Tibial nerve (tissue), 4 donors: ENCODE data around the gene SGTB.

Experiments used
- EP300 ChIP-seq, 2 donors: sonication (generic); formaldehyde crosslinking; IDR thresholded peaks; one replicate each; pipeline ENCODE4 v1.6.1; 2017; ENCODE audit warnings: antibody characterized with exemption in 2 of 2, mild to moderate bottlenecking in 1 of 2
- POLR2A ChIP-seq, 2 donors: fragments of 450-650 bp; IDR thresholded peaks; one replicate each; pipeline ENCODE4 v1.6.1; 2017; ENCODE audit warnings: antibody characterized with exemption in 2 of 2, mild to moderate bottlenecking in 2 of 2, moderate library complexity in 2 of 2
- TF ChIP-seq, protein P1 (sequence below), 5 experiments: fragments of 200-600 bp in 3 of 5; fragments of 450-650 bp in 2 of 5; sonication (generic) in 3 of 5; IDR thresholded peaks; one replicate each; pipeline ENCODE4 v1.5.1; 2016 to 2019; ENCODE audit warnings: antibody characterized with exemption in 5 of 5, mild to moderate bottlenecking in 3 of 5, moderate library complexity in 2 of 5

DNA sequence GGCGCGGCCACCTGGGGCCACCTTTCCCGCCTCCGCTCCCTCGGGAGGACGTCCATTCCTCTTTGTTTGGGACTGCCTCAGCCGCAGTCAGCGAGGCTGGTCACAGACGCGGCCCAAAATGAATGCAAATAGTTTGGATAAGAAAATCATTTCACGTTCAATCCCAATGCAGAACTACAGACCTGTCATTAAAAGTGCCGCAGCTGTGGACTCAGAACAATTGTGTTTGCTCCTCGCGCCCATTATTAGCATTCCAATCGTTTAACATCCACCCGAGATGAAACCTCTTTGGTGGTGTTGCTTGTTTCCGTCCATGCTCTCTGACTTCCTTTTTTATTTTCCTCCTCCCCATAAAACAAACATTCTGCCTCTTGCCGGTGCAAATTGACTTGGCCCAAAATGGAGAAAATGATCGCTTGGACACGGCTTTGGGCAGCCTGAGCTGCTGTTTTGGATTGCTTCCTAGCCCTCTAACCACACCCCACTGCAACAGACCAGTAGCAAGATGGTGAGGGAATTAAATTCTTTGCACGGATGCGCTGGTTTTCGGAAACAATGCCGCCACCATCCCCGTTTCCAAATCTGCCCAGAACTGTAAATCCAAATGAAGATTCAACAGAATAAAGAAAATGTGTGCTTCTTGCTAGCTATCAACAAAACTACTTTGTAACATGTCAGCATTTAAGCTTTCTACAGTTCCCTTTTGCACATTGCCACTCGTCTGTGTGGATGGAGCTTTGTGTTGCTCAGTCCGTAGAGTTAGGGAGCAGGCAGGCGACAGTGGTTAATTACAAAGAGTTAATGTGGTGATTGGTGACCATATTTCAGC lies 880 bp upstream of the SGTB start:
- TF ChIP-seq, protein P1, sequence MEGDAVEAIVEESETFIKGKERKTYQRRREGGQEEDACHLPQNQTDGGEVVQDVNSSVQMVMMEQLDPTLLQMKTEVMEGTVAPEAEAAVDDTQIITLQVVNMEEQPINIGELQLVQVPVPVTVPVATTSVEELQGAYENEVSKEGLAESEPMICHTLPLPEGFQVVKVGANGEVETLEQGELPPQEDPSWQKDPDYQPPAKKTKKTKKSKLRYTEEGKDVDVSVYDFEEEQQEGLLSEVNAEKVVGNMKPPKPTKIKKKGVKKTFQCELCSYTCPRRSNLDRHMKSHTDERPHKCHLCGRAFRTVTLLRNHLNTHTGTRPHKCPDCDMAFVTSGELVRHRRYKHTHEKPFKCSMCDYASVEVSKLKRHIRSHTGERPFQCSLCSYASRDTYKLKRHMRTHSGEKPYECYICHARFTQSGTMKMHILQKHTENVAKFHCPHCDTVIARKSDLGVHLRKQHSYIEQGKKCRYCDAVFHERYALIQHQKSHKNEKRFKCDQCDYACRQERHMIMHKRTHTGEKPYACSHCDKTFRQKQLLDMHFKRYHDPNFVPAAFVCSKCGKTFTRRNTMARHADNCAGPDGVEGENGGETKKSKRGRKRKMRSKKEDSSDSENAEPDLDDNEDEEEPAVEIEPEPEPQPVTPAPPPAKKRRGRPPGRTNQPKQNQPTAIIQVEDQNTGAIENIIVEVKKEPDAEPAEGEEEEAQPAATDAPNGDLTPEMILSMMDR (IDR thresholded peaks at IDR 0.05): no peak
- TF ChIP-seq POLR2A (IDR thresholded peaks at IDR 0.05): no peak
- no peak for TF ChIP-seq EP300 (IDR thresholded peaks at IDR 0.05)
